NT2/D1 (cell line): ENCODE data around the gene GPR156.

Experiments
- YY1 ChIP-seq: IDR thresholded peaks from 2 replicates; pipeline ENCODE4 v1.6.1; 2011; ENCODE audit not compliant: insufficient read length, insufficient read depth
- ZNF274 ChIP-seq: IDR thresholded peaks from 2 replicates; pipeline ENCODE4 v1.6.1; 2011; ENCODE audit warnings: mild to moderate bottlenecking, low read depth, low read length

DNA sequence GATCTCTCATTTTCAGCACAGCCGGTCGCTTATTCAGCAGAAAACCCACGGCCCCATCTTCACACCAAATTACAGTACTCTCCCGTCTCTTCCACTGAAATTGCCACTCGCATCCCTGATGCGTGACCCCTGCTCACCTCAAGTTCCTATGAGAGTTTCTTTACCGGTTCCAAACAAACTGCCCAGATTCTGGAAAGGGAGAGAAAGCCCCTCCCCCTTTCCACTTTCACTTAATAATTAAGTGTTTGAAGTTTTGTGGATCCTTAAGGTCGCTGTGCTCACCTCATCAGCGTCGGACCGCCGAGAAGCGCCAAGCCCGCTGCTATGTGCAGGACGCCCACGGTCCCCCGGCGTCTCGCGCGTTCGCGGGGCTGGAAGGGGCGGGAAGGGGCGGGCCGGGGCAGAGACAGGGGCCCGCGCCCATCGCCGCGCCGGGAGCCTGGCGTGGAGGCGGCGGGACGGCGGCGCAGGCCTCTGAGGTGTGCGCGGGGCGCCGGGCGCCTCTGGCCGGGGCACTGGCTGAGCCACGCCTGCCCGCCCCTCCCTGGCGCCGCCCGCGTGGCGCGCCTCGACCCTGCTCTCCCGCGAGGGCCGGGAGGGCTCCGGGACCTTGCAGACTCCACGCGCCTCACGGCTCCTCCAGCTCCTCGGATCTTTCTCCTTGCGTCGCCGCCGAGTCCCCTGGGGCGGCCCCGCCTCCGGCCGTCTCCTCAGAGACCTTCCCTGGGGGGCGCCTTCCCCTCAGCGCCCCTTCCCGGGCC is at the start of gene GPR156:
- TF ChIP-seq YY1 (no peak), ZNF274 (no peak)
